A673 (cell line): ENCODE measurements around the gene DEFB118.

ENCODE experiments used
- CTCF ChIP-seq: fragments of 300-800, 200-600 bp; sonication (generic); conservative IDR thresholded peaks from 2 replicates; pipeline ENCODE4 v1.5.1; 2017; ENCODE audit warnings: low read depth, mild to moderate bottlenecking, antibody characterized with exemption, low read length, moderate library complexity, mixed read lengths
- EZH2 ChIP-seq: fragments of 200-600 bp; sonication (generic); IDR thresholded peaks from 2 replicates; pipeline ENCODE4 v1.6.1; 2017; ENCODE audit warnings: borderline replicate concordance, low read depth, mild to moderate bottlenecking, mixed read lengths, antibody characterized with exemption, low read length; ENCODE audit not compliant: poor library complexity, severe bottlenecking

GRCh38 chr20:31390490-31390889, 22.1 kb downstream of the DEFB118 start, which contains the start of gene DEFB119:
- TF ChIP-seq CTCF (no peak), EZH2 (no peak)
